CD4-positive, alpha-beta T cell treated with Interferon gamma for 1 hour (primary cell): ENCODE measurements around the gene TRIP4.
"Not testable (repeated sequence)": the region's sequence is repeated elsewhere in the genome, so short reads cannot be mapped to it uniquely, and the experiment has no call there.

Experiments
- DNase-seq: peaks from one replicate; pipeline ENCODE4 v3.0.0-alpha.2; 2020

The TRIP4 gene

GRCh38 chr15:64387562-64388168, at the start of gene TRIP4:
Gene TRIP4 (plus strand): TSS chr15:64387836. CDS start chr15:64387864, 28 bp downstream.
- peak; percentile 95 for DNase-seq

- DNase-seq, result no peak
These were observed 47.3 kb upstream of the TRIP4 start for GRCh38 chr15:64340355-64340754.

GRCh38 chr15:64341961-64342360, 45.7 kb upstream of the TRIP4 start:
- no peak for DNase-seq

GRCh38 chr15:64343222-64343621, 44.4 kb upstream of the TRIP4 start:
- DNase-seq, result no peak

- no peak for DNase-seq
These were observed 43.8 kb upstream of the TRIP4 start for GRCh38 chr15:64343841-64344240.

- DNase-seq, result no peak
These were observed 42.9 kb upstream of the TRIP4 start for GRCh38 chr15:64344651-64345294.

GRCh38 chr15:64346242-64346641, 41.4 kb upstream of the TRIP4 start:
- not testable (repeated sequence) for DNase-seq

GRCh38 chr15:64348455-64348854, 39.2 kb upstream of the TRIP4 start:
- DNase-seq, result no peak

GRCh38 chr15:64349375-64349774, 38.3 kb upstream of the TRIP4 start:
- DNase-seq, result no peak

- DNase-seq, result no peak
These were observed 36.4 kb upstream of the TRIP4 start for GRCh38 chr15:64351265-64351664.

GRCh38 chr15:64354688-64355344, 32.8 kb upstream of the TRIP4 start:
- DNase-seq, result no peak

- DNase-seq, result no peak
These were observed 32.2 kb upstream of the TRIP4 start for GRCh38 chr15:64355348-64355943.

- DNase-seq, result peak; percentile 93
These were observed 31.5 kb upstream of the TRIP4 start, which contains the start of gene CSNK1G1 for GRCh38 chr15:64355944-64356709. Gene CSNK1G1 (minus strand): TSS chr15:64356173. CDS start chr15:64300499, 55,674 bp downstream.

- DNase-seq, result no peak
These were observed 31.0 kb upstream of the TRIP4 start for GRCh38 chr15:64356710-64357040.

- DNase-seq, result no peak
These were observed 26.4 kb upstream of the TRIP4 start for GRCh38 chr15:64361259-64361658.

- DNase-seq, result no peak
These were observed 18.5 kb upstream of the TRIP4 start for GRCh38 chr15:64369078-64369607.

- DNase-seq, result not testable (repeated sequence)
These were observed 16.3 kb upstream of the TRIP4 start for GRCh38 chr15:64371383-64371782.

GRCh38 chr15:64373360-64373759, 14.3 kb upstream of the TRIP4 start:
- DNase-seq, result no peak

GRCh38 chr15:64379216-64379960, 8.2 kb upstream of the TRIP4 start:
- DNase-seq, result no peak

GRCh38 chr15:64380130-64380870, 7.3 kb upstream of the TRIP4 start:
- not testable (repeated sequence) for DNase-seq
